ENCODE results near the gene CERS4.
"Not testable (repeated sequence)": the region's sequence is repeated elsewhere in the genome, so short reads cannot be mapped to it uniquely, and the experiment has no call there.

CERS4 gene

DNA sequence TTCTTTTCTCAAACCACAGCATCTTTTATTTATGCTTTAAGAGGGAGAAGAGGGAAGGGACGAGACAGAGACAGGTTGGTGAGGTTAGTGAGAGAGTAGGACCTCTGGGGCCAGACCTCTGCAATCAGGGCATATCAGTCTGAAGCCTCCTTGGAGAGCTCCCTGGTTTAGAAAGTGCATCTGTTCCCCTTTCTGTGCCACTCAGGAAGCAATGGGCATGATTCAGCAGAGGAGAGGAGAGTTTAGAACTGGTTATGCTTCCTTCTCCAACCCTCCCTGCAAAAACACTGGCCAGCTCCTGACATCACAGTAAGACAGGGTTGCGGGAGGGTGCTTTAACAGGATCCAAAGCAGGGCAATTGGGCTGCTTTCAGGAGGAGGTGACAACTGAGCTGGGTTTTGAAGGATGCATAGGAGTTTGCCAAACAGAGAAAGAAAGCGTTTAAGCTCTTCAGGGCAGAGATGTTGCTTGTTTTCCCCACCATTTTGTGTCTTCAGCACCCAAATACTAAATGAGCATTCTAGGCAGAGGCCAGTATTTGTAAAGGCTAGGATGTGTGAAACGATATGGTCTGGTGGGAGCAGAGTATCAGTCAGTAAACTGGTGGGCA lies 33.1 kb downstream of the CERS4 start:
- Histone ChIP-seq H3K36me3 (ENCODE audit: control insufficient read depth, insufficient read depth, low read length) (peaks cover 4% of the 10 kb centered on the region), H3K27ac (ENCODE audit: insufficient read depth, low read depth, low read length, poor library complexity, severe bottlenecking) (no peak overlapping the region), H3K4me1 (ENCODE audit: control insufficient read depth, insufficient read depth, low read length) (peaks cover 17% of the 10 kb centered on the region), H3K4me3 (ENCODE audit: insufficient read depth, low read depth, low read length) (no peak overlapping the region), H3K27me3 (ENCODE audit: control insufficient read depth, insufficient read depth, low read length, poor library complexity, severe bottlenecking) (no peaks in the 10 kb centered on the region), H3K9me3 (ENCODE audit: control insufficient read depth, low read length) (no peaks in the 10 kb centered on the region)
- 94 to 95% methylated on average over 4 of the region's 4 CpGs for WGBS, 2 experiments

DNA sequence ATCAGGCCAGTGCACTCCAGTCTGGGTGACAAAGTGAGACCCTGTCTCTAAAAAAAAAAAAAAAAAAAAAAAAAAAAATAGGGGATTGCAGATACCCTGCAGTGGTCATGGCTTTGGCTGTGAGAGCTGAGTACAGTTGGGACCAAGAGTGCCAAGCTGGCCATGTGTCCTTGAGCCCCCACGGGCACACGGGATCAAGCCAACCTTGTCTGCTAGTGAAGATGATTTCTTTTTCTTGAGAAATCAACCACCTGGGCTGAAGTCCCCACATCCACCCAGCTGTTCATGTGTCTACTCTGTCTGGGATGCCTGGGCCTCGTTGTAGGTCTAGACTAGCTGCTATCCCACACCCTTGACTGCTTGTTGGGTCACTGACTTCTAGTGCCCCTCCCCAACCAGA lies 34.0 kb downstream of the CERS4 start:
- Histone ChIP-seq H3K9me3 (ENCODE audit: control insufficient read depth, low read length) (no peaks in the 10 kb centered on the region), H3K4me3 (ENCODE audit: insufficient read depth, low read depth, low read length) (no peak overlapping the region), H3K36me3 (ENCODE audit: control insufficient read depth, insufficient read depth, low read length) (peaks cover 4% of the 10 kb centered on the region), H3K4me1 (ENCODE audit: control insufficient read depth, insufficient read depth, low read length) (peaks cover 13% of the 10 kb centered on the region), H3K27me3 (ENCODE audit: control insufficient read depth, insufficient read depth, low read length, poor library complexity, severe bottlenecking) (no peaks in the 10 kb centered on the region), H3K27ac (ENCODE audit: insufficient read depth, low read depth, low read length, poor library complexity, severe bottlenecking) (no peak overlapping the region)
- 94 to 96% methylated on average over 3 of the region's 3 CpGs for WGBS, 2 experiments

DNA sequence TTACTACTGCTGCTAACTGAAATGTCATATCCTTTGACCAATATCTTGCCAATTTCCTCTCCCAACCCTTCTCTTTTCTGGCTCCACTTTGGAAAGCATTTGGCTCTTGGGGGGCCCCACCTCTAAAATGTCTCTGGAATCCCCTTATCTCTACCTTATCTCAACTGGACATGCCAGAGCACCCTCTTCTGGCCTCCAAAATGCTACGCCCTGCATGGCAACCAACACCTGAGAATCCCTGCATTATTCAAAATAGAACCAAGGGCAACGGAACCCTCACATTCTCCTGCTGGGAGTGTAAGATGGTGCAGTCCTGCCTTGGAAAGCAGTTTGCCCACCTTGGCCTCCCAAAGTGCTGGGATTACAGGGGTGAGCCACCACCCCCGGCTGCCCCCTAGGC lies 35.3 kb downstream of the CERS4 start:
- Histone ChIP-seq H3K4me1 (ENCODE audit: control insufficient read depth, insufficient read depth, low read length) (peaks cover 11% of the 10 kb centered on the region), H3K27ac (ENCODE audit: insufficient read depth, low read depth, low read length, poor library complexity, severe bottlenecking) (no peak overlapping the region), H3K27me3 (ENCODE audit: control insufficient read depth, insufficient read depth, low read length, poor library complexity, severe bottlenecking) (no peaks in the 10 kb centered on the region), H3K9me3 (ENCODE audit: control insufficient read depth, low read length) (no peaks in the 10 kb centered on the region), H3K4me3 (ENCODE audit: insufficient read depth, low read depth, low read length) (no peak overlapping the region), H3K36me3 (ENCODE audit: control insufficient read depth, insufficient read depth, low read length) (peaks cover 4% of the 10 kb centered on the region)
- WGBS, 2 experiments = 84 to 93% methylated on average over 3 of the region's 3 CpGs

DNA sequence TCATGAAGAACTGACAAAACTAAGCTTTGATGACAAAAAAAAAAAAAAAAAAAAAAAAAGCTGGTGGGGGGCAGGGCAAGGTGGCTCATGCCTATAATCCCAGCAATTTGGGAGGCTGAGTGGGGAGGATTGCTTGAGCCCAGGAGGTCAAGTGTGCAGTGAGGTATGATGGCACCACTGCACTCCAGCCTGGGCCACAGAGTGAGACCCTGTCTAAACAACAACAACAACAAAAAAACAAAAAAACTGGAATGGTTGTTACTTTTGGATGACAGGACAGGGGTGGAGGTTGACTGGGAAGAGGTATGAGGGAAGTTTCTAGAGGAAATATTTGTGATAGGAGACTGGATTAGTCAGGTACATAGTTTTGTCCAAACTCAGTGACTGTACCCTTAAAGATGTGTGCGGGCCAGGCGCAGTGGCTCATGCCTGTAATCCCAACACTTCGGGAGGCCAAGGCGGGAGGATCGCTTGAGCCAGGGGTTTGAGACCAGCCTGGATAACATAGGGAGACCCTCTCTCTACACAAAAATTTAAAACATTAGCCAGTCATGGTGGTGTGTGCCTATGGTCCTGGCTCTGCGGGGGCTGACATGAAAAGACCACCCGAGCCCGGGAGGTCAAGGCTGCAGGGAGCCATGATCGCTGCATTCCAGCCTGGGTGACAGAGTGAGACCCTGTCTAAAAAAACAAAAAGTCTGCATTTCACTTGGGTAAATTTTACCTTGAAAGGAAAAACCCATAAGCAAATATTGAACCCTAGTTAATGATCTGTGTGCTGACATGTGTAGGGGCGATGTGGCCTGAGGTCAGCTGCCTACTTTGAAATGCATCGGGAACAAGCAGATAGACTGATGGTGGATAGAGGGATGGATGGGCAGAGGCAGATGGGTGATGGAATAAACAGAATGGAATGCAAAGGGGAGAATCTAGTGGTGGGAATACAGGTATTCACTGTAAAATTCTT lies 37.0 kb downstream of the CERS4 start:
- Histone ChIP-seq H3K9me3 (ENCODE audit: control insufficient read depth, low read length) (no peaks in the 10 kb centered on the region), H3K36me3 (ENCODE audit: control insufficient read depth, insufficient read depth, low read length) (peaks cover 4% of the 10 kb centered on the region), H3K4me1 (ENCODE audit: control insufficient read depth, insufficient read depth, low read length) (peaks cover 4% of the 10 kb centered on the region), H3K27me3 (ENCODE audit: control insufficient read depth, insufficient read depth, low read length, poor library complexity, severe bottlenecking) (no peaks in the 10 kb centered on the region), H3K4me3 (ENCODE audit: insufficient read depth, low read depth, low read length) (no peak overlapping the region), H3K27ac (ENCODE audit: insufficient read depth, low read depth, low read length, poor library complexity, severe bottlenecking) (no peak overlapping the region)
- 97% methylated on average over 11 of the region's 11 CpGs for WGBS, 2 experiments

DNA sequence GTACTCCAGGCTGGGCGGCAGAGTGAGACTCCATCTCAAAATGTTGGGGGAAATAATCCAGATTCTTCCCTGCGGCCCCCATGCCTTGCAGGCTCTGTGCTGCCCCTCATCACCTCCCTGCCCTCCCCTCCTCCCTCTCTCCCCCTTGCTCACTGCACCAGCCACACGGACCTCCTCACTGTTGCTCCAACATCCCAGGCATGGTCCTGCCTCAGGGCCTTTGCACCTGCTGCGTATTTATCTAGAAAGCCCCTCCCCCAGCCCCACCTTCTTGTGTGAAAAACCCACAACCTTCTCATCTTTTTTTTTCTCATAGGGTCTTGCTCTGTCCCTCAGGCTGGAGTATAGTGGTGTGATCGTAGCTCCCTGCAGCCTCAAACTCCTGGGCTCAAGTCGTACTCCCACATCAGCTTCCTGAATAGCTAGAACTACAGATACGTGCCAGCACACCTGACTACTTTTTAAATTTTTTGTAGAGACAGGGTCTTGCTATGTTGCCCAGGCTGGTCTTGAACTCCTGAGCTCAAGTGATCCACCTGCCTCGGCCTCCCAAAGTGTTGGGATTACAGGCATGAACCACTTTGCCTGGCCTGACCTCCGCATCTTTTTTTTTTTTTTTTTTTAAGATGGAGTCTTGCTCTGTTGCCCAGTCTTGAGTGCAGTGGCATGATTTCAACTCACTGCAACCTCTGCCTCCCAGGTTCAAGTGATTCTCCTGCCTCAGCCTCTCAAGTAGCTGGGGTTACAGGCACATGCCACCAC lies 38.1 kb downstream of the CERS4 start:
- not testable (repeated sequence) for H3K4me3 ChIP-seq (ENCODE audit: insufficient read depth, low read depth, low read length); H3K36me3 ChIP-seq (ENCODE audit: control insufficient read depth, insufficient read depth, low read length); H3K27me3 ChIP-seq (ENCODE audit: control insufficient read depth, insufficient read depth, low read length, poor library complexity, severe bottlenecking); H3K27ac ChIP-seq (ENCODE audit: insufficient read depth, low read depth, low read length, poor library complexity, severe bottlenecking); H3K9me3 ChIP-seq (ENCODE audit: control insufficient read depth, low read length); H3K4me1 ChIP-seq (ENCODE audit: control insufficient read depth, insufficient read depth, low read length)
- 93 to 95% methylated on average over 9 of the region's 9 CpGs for WGBS, 2 experiments

DNA sequence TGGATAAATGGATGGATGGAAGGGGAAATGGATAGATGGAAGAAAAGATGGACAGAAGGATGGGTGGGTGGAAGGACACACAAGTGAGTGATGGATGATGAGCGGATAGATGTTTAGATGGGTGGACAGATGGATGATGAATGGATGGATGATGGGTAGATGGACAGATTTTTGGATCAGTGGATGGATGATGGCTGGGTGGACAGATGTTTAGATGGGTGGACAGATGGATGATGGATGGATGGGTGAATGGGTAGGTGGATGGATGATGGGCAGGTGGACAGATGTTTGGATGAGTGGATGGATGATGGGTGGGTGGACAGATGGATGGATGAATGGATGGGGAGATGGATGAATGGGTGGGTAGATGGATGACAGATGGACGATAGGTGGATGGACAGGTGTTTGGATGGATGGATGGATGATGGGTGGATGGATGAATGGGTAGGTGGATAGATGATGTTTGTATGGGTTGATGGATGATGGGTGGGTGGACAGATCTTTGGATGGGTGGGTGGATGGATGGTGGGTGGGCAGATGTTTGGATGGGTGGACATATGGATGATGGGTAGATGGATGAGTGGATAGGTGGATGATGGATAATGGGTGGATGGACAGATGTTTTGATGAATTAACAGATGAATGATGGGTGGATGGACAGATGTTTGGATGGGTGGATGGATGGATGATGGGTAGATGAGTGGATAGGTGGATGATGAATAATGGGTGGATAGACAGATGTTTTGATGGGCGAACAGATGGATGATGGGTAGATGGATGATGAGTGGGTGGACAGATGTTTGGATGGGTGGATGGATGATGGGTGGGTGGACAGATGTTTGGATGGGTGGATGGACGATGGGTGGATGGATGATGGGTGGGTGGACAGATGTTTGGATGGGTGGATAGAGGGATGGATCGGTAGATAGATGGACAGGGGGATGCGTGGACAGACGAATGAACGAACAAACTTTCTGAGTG lies 39.5 kb downstream of the CERS4 start:
- Histone ChIP-seq H3K36me3 (ENCODE audit: control insufficient read depth, insufficient read depth, low read length) (no peaks in the 10 kb centered on the region), H3K27ac (ENCODE audit: insufficient read depth, low read depth, low read length, poor library complexity, severe bottlenecking) (no peak overlapping the region), H3K27me3 (ENCODE audit: control insufficient read depth, insufficient read depth, low read length, poor library complexity, severe bottlenecking) (no peaks in the 10 kb centered on the region), H3K4me3 (ENCODE audit: insufficient read depth, low read depth, low read length) (no peak overlapping the region), H3K9me3 (ENCODE audit: control insufficient read depth, low read length) (no peaks in the 10 kb centered on the region), H3K4me1 (ENCODE audit: control insufficient read depth, insufficient read depth, low read length) (no peaks in the 10 kb centered on the region)
- 96 to 97% methylated on average over 8 of the region's 8 CpGs for WGBS, 2 experiments

DNA sequence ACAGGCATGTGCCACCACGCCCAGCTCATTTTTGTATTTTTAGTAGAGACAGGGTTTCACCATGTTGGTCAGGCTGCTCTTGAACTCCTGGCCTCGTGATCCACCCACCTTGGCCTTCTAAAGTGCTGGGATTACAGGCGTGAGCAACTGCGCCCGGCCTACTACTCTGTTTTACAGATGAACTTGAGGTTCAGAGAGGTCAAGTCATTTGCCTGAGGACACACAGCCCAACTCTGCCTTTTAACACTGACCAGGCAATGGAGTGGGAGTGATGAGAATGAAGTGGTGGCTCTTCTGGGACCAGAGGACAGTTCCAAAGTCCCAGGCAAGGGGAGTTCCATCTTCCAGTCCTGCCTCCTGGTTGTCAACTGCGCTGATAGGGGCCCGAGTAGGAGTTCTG lies 41.4 kb downstream of the CERS4 start:
- WGBS, 2 experiments = 95 to 96% methylated on average over 7 of the region's 7 CpGs
- no peak overlapping the region for H3K4me3 ChIP-seq (ENCODE audit: insufficient read depth, low read depth, low read length)
- H3K9me3 ChIP-seq (ENCODE audit: control insufficient read depth, low read length) = no peaks in the 10 kb centered on the region
- no peak overlapping the region for H3K27ac ChIP-seq (ENCODE audit: insufficient read depth, low read depth, low read length, poor library complexity, severe bottlenecking)
- H3K36me3 ChIP-seq (ENCODE audit: control insufficient read depth, insufficient read depth, low read length) = no peaks in the 10 kb centered on the region
- no peaks in the 10 kb centered on the region for H3K27me3 ChIP-seq (ENCODE audit: control insufficient read depth, insufficient read depth, low read length, poor library complexity, severe bottlenecking)
- H3K4me1 ChIP-seq (ENCODE audit: control insufficient read depth, insufficient read depth, low read length) = no peaks in the 10 kb centered on the region

DNA sequence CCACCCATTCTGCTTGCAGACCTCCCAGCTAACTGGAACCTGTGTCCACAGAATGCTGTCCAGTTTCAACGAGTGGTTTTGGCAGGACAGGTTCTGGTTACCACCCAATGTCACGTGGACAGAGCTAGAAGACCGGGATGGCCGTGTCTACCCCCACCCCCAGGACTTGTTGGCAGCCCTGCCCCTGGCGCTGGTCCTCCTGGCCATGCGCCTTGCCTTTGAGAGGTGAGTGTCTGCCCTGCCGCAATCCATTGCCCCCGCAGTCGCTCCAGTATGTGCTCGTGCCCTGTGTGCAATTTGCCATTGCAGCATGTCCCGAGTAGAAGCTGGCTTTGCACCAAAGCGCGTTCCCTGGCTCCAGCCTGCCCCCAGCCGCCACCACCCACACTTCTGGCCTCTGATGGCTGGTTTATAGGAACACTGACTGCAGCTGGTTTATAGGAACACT lies 41.9 kb downstream of the CERS4 start:
- Histone ChIP-seq H3K27me3 (ENCODE audit: control insufficient read depth, insufficient read depth, low read length, poor library complexity, severe bottlenecking) (no peaks in the 10 kb centered on the region), H3K9me3 (ENCODE audit: control insufficient read depth, low read length) (no peaks in the 10 kb centered on the region), H3K27ac (ENCODE audit: insufficient read depth, low read depth, low read length, poor library complexity, severe bottlenecking) (no peak overlapping the region), H3K36me3 (ENCODE audit: control insufficient read depth, insufficient read depth, low read length) (peaks cover 2% of the 10 kb centered on the region), H3K4me3 (ENCODE audit: insufficient read depth, low read depth, low read length) (no peak overlapping the region), H3K4me1 (ENCODE audit: control insufficient read depth, insufficient read depth, low read length) (no peaks in the 10 kb centered on the region)
- WGBS, 2 experiments = 93 to 94% methylated on average over 14 of the region's 14 CpGs

DNA sequence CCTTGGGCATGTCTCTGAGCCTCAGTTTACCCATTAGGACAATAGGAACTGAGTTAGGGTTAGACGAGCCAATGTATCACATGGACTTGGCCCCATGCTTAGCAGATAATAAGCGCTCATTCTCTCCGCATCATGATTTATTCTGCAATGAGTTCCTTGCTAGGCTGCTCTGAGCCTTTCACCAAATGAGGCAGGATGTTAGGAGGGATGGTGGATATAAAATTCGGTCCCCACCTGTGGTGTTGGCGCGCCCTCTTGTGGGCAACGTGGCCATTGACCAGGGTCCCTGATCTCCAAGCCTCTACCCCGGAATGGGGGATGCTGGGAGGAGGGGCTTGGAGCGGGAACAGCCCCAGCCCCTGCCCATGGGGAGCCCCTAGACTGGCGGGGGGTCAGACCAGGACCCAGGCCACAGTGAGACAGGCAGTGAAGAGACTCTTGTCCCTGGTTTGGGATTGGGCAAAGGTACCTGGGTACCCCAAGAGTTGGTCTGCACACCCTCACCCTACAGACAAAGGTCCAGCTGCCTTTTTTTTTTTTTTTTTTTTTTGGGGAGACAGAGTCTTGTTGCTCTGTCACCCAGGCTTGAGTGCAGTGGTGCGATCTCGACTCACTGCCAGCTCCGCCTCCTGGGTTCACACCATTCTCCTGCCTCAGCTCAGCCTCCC lies 43.9 kb downstream of the CERS4 start:
- Histone ChIP-seq H3K4me3 (ENCODE audit: insufficient read depth, low read depth, low read length) (no peak overlapping the region), H3K9me3 (ENCODE audit: control insufficient read depth, low read length) (no peaks in the 10 kb centered on the region), H3K4me1 (ENCODE audit: control insufficient read depth, insufficient read depth, low read length) (no peaks in the 10 kb centered on the region), H3K27ac (ENCODE audit: insufficient read depth, low read depth, low read length, poor library complexity, severe bottlenecking) (no peak overlapping the region), H3K27me3 (ENCODE audit: control insufficient read depth, insufficient read depth, low read length, poor library complexity, severe bottlenecking) (no peaks in the 10 kb centered on the region), H3K36me3 (ENCODE audit: control insufficient read depth, insufficient read depth, low read length) (peaks cover 17% of the 10 kb centered on the region)
- WGBS, 2 experiments = 35 to 36% methylated on average over 13 of the region's 13 CpGs
